ENCODE data around the gene TMEM198.

DNA sequence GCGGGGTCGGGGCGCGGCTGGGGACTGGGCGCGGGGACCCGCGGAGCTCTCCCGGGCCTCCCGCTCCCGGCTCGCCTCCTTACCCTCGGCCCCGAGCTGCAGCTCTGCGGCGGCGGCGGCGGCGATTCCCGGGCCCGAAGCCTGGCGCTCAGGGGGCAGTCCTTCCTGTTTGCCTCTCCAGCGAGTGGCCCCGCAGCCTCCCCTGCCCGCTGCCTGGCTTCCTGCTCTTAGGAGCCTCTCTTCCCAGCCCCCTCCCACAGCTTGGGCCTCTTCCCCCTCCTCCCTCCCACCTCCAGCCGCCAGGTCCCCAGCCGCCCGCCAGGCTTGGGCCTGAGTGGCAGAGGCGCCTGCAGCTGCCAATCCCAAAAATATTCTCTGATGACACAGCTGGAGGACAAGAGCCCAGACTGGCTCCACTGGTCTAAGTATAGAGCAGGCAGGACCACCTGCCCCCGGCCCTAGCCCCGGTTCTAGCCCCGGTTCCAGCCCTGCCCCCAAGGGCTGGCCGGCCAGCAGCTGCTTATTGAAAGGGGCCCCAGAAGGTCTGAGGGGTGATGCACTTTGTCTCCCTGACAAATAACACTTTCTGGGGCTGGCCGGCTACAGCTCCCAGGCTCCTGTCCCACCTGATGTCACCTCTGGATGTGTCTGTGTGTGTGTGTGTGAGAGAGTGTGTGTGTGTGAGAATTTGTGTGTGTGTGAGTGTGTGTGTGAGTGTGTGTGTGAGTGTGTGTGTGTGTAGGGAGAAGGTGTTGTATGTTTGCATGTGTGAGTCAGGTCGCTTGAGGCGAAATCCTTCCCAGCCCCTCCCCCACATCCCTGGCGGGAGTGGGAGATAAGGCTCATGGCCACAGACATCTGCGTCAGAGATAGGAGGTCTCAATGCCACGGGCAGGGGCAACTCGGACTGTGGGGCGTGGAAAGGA is 27.7 kb downstream of the TMEM198 start, which contains the start of gene OBSL1:
- TF ChIP-seq FOXP1 (CRISPR knock-in tag; IDR thresholded peaks at IDR 0.05) (peak; percentile 57; the same call in 1 of the 2 replicates), SP1 (CRISPR knock-in tag; IDR thresholded peaks at IDR 0.05) (peak; percentile 70; the same call in 1 of the 2 replicates), HIVEP1 (CRISPR knock-in tag; IDR thresholded peaks at IDR 0.05) (no peak), SOX6 (IDR thresholded peaks at IDR 0.05) (peak; percentile 70), ETV1 (tag; conservative IDR thresholded peaks at IDR 0.05; ENCODE audit: low read depth) (no peak), ARNT (IDR thresholded peaks at IDR 0.05) (peak; percentile 59 to 78; a peak in 2 of 4 replicates), ZNF23 (CRISPR knock-in tag; IDR thresholded peaks at IDR 0.05) (no peak), POLR2A (conservative IDR thresholded peaks at IDR 0.05) (peak; percentile 68), SLC30A9 (CRISPR knock-in tag; IDR thresholded peaks at IDR 0.05) (no peak), ELF4 (CRISPR knock-in tag; IDR thresholded peaks at IDR 0.05) (no peak)
- TF ChIP-seq, protein P1, sequence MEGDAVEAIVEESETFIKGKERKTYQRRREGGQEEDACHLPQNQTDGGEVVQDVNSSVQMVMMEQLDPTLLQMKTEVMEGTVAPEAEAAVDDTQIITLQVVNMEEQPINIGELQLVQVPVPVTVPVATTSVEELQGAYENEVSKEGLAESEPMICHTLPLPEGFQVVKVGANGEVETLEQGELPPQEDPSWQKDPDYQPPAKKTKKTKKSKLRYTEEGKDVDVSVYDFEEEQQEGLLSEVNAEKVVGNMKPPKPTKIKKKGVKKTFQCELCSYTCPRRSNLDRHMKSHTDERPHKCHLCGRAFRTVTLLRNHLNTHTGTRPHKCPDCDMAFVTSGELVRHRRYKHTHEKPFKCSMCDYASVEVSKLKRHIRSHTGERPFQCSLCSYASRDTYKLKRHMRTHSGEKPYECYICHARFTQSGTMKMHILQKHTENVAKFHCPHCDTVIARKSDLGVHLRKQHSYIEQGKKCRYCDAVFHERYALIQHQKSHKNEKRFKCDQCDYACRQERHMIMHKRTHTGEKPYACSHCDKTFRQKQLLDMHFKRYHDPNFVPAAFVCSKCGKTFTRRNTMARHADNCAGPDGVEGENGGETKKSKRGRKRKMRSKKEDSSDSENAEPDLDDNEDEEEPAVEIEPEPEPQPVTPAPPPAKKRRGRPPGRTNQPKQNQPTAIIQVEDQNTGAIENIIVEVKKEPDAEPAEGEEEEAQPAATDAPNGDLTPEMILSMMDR (IDR thresholded peaks at IDR 0.05 in 2 of 3, conservative IDR thresholded peaks at IDR 0.05 in 1 of 3; ENCODE audit: insufficient read depth in 2 of 3, low read depth in 1 of 3, low read length in 3 of 3) = no peak
- TF ChIP-seq, protein P2, sequence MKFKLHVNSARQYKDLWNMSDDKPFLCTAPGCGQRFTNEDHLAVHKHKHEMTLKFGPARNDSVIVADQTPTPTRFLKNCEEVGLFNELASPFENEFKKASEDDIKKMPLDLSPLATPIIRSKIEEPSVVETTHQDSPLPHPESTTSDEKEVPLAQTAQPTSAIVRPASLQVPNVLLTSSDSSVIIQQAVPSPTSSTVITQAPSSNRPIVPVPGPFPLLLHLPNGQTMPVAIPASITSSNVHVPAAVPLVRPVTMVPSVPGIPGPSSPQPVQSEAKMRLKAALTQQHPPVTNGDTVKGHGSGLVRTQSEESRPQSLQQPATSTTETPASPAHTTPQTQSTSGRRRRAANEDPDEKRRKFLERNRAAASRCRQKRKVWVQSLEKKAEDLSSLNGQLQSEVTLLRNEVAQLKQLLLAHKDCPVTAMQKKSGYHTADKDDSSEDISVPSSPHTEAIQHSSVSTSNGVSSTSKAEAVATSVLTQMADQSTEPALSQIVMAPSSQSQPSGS (CRISPR knock-in tag; IDR thresholded peaks at IDR 0.05) = no peak
- TF ChIP-seq, protein P3, sequence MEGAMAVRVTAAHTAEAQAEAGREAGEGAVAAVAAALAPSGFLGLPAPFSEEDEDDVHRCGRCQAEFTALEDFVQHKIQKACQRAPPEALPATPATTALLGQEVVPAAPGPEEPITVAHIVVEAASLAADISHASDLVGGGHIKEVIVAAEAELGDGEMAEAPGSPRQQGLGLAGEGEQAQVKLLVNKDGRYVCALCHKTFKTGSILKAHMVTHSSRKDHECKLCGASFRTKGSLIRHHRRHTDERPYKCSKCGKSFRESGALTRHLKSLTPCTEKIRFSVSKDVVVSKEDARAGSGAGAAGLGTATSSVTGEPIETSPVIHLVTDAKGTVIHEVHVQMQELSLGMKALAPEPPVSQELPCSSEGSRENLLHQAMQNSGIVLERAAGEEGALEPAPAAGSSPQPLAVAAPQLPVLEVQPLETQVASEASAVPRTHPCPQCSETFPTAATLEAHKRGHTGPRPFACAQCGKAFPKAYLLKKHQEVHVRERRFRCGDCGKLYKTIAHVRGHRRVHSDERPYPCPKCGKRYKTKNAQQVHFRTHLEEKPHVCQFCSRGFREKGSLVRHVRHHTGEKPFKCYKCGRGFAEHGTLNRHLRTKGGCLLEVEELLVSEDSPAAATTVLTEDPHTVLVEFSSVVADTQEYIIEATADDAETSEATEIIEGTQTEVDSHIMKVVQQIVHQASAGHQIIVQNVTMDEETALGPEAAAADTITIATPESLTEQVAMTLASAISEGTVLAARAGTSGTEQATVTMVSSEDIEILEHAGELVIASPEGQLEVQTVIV (CRISPR knock-in tag; IDR thresholded peaks at IDR 0.05; ENCODE audit: borderline replicate concordance) = no peak
- TF ChIP-seq, protein P4, sequence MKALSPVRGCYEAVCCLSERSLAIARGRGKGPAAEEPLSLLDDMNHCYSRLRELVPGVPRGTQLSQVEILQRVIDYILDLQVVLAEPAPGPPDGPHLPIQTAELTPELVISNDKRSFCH (CRISPR knock-in tag; IDR thresholded peaks at IDR 0.05) = no peak
- TF ChIP-seq, protein P4 (tag; IDR thresholded peaks at IDR 0.05) = no peak

Data from K562 (cell line).